GM23248 (cell line): ENCODE measurements around the gene LGALS8.

ENCODE experiments used
- EZH2 ChIP-seq: fragments of 200-600 bp; sonication (generic); IDR thresholded peaks from 2 replicates; pipeline ENCODE4 v1.6.1; 2018; ENCODE audit warnings: antibody characterized with exemption, mild to moderate bottlenecking; ENCODE audit not compliant: insufficient read depth, poor library complexity, severe bottlenecking
- EZH2phosphoT487 ChIP-seq: fragments of 200-600 bp; sonication (generic); IDR thresholded peaks from 2 replicates; pipeline ENCODE4 v1.6.1; 2018; ENCODE audit warnings: antibody characterized with exemption, moderate library complexity, mild to moderate bottlenecking, low read depth; ENCODE audit not compliant: insufficient read depth

- TF ChIP-seq EZH2phosphoT487 (no peak), EZH2 (no peak)
These were observed 536 bp downstream of the LGALS8 start for GRCh38 chr1:236524142-236524894.
